HG03565 (cell line): ENCODE results near the gene SNX32.

ENCODE experiments used
- ATAC-seq: cut with Tn5 transposase; IDR thresholded peaks from one replicate; pipeline ENCODE4 v1.9.1; 2021; ENCODE audit warnings: mild to moderate bottlenecking, moderate library complexity; ENCODE audit not compliant: unreplicated experiment

The SNX32 gene

GRCh38 chr11:65796726-65797601 lies 36.8 kb upstream of the SNX32 start:
- ATAC-seq, result no peak

- no peak for ATAC-seq
Observed at GRCh38 chr11:65797711-65798110, 36.1 kb upstream of the SNX32 start.

- ATAC-seq, result no peak
Observed at GRCh38 chr11:65798882-65799281, 34.9 kb upstream of the SNX32 start.

DNA sequence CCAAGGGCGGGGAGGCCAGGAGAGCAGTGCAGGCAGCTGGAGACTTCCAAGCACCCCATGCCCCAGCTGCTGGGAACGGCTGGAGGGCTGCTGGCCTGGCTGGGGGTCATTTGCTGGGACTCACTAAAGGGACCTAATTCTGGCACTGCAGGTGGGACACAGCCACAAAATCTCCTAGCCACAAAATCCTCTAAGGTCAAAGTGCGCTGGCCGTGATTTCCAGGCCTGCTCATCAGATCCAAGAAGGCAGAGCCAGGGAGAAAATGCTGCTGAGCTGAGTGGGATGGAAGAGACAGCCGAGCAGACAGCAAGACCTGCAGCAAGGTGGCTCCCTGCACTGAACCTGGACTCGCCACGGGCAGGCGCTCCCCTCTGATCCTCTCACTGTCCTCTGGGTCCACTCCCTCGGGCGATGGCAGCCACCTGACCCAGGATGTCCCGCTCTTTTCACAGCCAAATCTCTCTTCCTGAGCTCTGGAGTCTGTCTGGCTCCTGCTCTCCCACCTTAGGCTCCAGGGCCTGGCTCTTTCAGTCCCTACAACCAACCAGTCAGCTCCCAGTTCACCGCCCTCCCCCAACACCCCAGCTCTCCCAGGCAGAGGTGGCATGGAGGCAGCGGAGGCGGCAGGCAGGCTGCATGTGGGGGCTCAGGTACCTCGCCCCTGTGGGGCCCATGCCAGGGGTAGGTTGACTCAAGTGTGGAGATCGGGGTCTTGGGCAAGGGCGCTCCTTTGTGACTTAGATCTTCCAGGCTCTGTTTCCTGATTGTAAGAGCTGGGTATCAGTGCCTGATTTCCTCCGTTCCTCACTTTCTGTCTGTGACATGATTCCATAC lies 32.4 kb upstream of the SNX32 start:
- ATAC-seq, result no peak

GRCh38 chr11:65802841-65803240 lies 30.9 kb upstream of the SNX32 start:
- peak; percentile 79 for ATAC-seq

GRCh38 chr11:65803797-65804492 lies 29.8 kb upstream of the SNX32 start:
- ATAC-seq, result no peak

GRCh38 chr11:65806979-65807378 lies 26.8 kb upstream of the SNX32 start:
- no peak for ATAC-seq

DNA sequence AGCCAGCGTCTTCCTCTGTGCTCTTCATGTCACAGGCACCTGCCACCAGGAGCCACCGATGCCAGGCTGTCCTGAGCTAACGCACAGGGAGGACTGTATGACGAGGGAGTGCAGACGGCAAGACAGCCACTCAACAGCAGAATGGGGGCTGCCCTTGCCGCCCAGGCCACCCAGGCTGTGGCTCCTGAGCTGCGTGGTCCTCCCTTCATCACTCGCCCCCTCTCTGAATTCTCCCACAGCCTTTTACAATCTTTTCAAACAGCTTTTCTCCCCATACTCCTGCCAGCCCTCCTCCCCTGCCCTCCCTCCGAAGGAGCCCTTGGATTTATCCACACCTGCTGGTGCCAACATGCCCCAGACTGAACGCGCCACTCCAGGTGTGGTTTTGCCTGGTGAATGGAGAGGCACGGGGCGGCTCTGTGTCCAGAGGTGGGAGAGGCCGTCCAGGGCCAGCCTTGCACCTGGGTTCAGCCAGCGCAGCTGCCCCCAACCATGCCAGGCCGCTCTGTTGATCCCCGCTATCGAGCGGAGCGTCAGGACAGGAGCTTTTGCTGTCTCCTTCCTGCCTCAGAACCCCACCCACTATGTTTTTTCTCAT lies 24.9 kb upstream of the SNX32 start:
- ATAC-seq, result no peak

GRCh38 chr11:65809496-65809895 lies 24.3 kb upstream of the SNX32 start:
- no peak for ATAC-seq

GRCh38 chr11:65810046-65810868 lies 23.5 kb upstream of the SNX32 start:
- ATAC-seq, result no peak

DNA sequence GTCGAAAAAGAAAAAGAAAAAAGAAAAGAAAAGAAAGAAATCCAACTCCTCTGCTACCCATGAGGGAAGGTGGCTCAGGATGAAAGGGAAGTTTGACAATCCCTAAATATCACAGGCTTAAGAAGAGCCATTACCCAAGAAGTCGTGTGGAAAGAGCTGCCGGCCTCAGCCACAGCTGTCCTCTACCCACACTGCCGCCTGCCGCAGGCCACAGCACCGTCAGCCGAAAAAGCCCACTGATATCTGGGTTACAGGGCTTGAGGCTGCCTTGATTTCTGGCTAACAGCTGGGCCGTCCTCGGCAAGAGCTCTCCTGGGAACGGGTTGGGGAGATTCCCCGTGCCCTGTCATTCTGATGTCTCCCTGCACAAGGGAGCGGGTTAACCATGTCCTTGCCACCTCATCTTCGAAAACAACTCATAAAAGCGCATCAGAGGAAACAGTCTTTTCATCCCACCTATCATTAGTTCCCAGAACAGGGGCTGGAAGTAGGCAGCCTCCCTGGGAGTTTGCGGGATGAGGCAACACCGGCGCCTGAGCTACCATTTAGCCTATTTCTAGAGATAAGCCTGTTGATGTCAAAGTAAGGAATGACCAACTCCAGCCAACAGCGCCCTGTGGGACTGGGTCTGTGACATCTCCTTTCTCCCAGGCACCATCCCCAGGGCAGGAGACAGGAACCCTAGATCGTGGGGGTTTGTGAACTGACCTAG lies 21.8 kb upstream of the SNX32 start:
- ATAC-seq, result no peak

DNA sequence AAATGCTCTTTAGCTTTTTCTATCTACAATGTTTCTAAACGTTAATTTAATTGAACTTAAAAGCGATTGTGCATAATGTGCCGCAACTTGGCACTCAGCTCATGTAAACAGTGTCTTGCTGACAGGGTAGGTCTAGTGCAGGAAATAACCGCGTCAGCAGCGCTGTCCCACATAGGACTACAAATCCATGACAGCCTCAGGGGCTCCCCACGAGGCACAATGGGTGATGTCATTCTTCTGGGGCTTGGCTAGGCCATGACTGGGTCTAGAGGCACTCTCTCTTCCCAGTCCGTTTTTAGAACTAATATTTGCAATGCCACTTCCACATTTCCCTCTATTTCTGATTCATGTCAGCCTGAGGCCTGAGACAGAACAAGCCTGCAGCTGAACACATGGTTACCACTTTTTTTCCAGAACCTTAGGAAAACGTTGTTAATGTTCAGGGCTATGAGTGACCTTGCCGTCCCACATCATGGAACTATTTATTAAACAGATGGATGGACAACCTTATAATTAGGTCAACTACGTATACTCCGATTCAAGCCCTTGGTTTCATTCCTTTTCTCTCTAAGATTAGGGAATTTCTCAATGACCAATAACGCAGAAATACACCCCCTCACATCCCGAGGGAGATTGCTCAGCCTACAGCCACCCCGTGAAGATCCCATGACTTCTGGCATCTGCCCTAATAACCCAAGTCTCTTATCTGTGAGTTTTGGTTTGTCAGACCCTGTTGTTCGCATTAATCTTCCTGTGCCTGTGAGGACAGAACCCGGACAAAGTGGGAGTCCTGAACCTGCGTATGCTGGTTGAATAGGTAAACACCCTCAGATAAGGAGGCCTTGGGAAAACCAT lies 19.4 kb upstream of the SNX32 start:
- ATAC-seq, result no peak

DNA sequence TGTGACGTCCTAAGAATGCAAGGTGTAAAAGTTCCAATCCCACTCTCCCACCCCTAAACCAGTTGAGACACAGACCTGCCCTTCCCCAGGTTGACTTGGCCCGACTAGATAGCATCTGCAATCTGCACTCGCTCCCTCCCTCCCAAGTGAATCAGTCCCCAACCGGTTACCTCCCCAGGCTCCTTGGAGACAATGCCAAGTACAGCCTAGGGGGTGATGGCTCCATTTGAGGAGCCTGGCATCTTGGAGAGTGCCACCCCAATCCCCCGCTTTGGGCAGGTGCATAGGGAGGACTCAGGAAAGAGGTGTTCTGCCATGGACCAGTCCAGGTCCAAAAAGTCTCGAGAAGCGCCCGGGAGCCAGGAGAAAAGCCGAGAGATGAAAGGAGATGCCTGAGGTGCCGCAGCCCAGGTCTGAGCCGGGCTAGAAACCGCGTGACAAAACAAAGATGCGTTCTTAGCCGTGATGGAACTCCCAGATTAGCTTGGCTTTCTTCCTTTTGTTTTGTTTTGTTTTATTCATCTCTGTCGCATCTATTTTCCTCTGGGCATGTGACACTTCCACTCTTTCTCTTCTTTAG lies 18.7 kb upstream of the SNX32 start:
- no peak for ATAC-seq

DNA sequence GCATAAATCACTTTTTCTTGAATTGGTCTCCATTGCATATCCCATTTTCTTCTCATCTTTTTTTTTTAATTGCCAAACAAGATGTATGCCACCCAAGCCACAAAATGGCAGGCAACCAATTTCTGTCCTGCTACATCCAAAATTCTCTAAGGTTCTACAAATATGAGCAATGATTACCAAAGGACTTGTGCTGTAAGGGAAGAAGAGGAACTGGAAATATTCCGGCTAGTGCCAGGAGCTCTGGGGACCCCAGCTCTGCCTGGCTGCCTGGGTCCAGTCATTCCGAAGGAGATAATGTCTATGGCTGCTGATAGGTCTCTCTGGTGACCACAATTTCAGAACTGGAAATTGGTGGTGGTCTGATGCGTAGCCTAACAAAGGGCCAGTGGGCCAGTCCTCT lies 17.1 kb upstream of the SNX32 start:
- ATAC-seq, result no peak

DNA sequence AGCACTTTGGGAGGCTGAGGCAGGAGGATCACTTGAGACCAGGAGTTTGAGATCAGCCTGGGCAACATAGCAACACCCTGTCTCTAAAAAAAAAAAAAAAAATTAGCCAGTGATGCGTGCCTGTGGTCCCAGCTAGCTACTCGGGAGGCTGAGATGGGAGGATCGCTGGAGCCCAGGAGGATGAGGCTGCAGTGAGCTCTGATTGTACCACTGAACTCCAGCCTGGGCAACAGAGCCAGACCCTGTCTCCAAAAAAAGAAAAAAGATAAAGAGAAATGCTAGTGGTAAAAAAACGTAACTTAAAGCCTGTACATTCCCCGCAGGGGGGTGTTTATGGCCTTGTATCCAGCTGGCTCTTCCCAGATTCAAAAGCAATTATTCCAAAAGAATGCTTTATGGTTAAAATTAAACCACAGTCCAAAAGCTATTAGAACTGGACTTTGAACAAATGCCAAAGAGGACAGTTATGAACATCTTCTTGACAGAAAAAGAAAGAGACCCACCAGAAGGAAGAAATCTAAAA lies 16.4 kb upstream of the SNX32 start:
- no peak for ATAC-seq

DNA sequence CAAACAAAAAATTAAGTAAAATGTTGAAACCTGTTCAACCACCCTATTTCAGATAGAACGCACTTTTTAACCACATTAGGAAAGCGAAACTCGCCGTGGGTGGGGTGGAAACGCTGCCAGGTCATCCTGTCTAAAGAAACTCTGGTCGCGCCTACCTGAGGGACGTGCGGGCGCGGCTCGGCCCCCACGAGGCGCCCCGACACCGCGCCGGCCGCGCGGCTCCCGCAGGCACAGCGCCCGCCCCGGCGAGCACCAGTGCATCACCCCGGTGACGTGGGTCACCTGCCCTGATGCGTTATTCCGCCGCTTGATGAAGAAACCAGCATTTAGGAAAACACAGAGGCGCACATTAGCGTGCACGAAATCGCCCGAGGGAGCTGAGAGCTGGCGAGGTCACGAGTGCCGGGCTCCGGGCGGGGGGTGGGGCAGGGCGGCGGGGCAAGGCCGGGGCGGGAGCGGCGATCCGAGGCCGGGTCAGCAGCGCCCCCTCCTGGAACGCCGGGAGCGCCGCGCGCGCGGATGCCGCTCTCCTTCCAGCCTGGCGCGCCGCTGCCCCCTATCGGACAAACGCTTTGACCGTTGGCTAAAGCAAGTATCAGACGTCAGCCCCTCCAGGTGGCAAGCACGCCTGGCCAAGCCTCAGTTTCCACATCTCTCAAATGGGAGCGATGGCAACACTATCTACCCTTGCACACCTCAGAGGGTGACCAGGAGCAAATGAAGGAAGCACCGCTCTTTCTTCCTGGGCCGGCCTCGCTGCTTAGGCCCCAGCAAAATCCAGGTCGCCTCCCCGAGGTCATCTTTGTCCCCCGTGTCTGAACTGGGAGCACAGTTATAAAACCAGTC lies 15.7 kb upstream of the SNX32 start:
- peak; percentile 72 for ATAC-seq

GRCh38 chr11:65821107-65821506 lies 12.7 kb upstream of the SNX32 start:
- no peak for ATAC-seq
